HG03095 (cell line): Measurements from ENCODE around the gene REG1A.

Experiments used
- ATAC-seq: cut with Tn5 transposase; IDR thresholded peaks from one replicate; pipeline ENCODE4 v1.9.1; 2021; ENCODE audit warnings: moderate library complexity; ENCODE audit not compliant: unreplicated experiment

REG1A gene, protein sequence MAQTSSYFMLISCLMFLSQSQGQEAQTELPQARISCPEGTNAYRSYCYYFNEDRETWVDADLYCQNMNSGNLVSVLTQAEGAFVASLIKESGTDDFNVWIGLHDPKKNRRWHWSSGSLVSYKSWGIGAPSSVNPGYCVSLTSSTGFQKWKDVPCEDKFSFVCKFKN

DNA sequence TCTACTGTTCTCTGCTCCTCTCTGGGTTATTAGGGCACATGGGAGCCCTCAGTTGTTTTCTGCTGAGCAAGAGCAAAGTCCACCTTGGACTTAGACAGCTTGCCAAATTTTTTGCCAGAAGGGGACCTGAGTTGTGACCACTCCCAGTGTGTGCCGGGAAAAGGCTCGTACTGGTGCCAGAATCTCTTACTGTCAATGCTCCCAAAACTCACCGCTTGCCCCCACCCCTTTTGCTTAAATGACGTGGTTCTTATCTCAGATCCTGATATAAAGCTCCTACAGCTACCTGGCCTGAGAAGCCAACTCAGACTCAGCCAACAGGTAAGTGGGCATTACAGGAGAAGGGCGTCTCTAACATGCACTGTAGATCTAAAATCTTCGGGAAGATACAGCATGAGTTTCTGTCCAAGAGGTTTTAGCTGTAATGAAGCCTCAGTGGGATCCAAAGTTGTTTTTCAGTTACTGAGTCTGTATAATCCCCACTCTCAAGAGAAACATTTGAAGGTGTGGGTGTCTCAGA is at the start of gene REG1A:
REG1A (plus strand) TSS at position 295 of the 520 bp plus-strand sequence. CDS start 374 bp downstream, outside the sequence.
- ATAC-seq: no peak

DNA sequence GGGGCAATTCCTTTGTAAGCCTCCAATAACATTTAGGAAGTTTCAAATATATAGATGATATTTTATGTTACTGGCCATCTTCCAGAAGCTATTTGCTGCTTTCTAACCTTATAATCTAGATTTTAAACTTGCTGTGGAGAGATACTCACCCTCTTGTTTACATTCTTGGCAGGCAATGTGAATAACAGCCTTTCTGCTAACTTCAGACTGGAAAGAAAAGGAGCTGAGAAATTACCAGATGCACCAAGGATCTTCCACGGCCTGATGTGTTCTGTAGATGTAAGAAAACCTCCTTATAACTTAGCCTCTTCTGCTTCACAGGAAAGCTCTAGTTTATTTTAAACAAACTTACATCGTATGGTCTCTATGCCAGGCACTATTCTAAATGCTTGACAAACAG is 49.2 kb upstream of the REG1A start:
- ATAC-seq: no peak

DNA sequence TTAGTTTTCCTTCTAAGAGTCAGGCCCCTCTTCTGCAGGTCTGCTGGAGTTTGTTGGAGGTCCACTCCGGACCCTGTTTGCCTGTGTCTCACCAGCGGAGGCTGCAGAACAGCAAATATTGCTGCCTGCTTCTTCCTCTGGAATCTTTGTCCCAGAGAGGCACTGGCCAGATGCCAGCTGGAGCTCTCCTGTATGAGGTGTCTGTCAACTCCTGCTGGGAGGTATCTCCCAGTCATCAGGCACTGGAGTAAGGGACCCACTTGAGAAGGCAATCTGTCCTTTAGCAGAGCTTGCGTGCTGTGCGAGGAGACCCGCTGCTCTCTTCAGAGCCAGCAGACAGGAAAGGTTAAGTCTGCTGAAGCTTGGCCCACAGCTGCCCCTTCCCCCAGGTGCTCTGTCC is 37.3 kb upstream of the REG1A start:
- no peak for ATAC-seq

DNA sequence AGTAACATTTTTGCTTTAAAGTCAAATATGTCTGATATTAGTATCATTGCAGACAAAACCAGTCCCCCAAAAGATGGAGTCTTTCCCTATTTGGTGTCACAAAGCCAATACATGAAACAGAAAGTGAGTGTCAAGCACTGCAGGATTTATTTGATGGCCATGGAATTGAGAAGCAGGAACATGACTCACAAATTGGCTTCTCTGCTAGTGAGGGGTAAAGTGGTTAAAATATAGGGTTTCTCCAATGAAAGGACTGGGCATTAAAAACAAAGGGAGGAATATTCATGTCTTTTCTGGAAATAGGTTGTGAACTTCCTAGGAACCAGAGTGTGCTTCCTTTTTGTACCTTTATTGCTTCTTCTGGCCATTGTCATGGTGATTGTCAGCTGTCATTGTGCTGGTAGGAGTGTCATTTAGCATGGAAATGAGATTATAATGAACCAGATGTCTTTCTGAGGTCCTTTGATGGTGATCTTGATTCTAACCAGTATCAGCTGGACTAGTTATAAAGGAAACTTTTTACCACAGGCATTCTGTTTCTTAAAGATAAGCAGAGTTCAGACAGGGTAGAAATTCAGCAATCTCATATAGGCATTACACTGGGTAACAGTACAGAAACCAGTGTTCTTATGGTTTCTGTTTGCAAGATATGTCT is 36.6 kb upstream of the REG1A start:
- ATAC-seq: no peak

DNA sequence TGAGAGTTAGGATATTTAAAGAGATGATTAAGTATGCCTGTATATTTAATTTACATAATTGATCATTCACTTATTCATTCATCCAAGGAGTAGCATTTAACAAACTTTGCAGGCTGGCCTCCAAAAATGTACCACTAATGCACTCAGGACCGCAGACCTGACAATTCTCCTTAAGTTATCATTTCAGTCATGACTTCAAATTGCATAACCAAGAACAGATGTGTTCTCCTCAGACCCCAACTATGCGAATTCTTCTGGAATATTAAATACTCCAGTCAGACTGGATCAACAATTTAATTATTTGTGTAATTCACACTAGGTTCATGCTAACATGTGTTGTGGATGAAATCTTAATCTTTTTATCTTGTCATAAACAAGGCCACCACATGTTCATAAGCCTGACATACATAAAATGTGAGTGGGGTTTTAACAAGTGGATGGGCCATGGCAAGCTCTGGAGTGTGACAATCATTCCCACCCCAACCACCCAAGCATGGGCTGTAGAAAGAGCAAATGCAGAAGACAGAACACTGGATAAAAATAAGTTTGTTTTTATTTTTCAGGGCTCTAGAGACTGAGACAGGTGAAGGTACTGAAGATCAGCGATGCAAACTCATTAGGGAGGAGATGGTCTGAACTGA is 35.7 kb upstream of the REG1A start:
- no peak for ATAC-seq

DNA sequence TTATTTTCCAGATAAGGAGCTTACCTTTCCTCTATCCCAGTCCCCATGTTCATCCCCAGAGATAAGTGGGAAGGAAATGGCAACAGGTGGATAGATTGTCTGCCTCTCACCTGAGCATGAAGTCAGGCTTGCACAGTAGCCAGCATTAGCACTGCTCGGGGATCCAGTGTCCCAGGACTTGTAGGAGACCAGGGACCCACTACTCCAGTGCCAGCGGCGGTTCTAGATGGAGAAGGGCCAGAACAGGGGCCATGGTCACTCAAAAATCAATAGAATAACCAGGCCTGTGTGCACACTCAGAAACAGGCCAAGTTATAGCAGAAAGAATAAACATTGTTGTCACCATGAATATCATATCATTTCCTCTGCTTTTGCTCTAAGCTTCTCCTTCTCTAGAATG is 34.9 kb upstream of the REG1A start:
- ATAC-seq: no peak

DNA sequence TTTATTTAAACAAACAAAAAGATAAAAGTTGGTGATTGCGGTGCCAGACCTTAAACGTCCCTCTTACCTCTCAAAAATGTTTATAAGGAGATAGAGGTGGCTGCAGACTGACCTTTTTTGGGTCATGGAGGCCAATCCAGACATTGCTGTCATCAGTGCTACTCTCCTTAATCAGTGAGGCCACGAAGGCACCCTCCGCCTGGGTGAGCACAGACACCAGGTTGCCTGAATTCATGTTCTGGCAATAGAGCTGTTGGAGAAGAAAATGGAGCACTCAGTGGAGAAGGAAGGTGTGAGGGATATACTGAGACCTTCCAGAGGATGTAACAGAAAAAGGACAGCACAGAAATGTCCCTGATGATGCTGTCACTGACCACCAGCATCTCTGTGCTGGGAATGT is 34.0 kb upstream of the REG1A start:
- no peak for ATAC-seq

DNA sequence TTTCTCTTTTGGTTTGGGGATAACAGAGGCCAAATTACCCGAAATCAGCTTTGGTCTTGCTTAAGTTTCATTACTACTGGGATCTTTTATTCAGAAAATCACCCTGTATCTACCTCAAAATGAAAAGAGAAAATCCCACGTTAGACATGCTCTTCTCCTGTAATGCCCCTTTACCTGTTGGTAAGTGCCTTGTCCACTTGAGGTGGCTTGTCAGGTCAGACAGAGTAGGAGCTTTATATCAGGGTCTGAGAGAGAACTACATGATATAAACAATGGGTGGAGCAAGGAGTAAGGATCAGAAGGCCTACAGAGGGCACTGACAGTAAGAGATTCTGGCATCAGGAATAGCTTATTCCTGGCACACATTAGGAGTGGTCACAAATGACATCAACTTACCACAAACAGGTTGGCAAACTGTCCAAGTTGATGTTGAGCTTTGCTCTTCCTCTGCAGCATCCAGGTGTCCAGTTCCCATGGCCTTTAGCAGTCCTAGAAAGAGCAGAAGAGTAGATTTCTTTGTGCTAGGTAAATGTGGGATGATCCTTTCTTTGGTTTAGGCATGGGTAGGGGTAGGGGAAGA is 32.4 kb upstream of the REG1A start, which contains the start of gene REG1B:
REG1B (minus strand) TSS at position 209 of the 580 bp plus-strand sequence. CDS start 381 bp downstream, outside the sequence.
- ATAC-seq: no peak

DNA sequence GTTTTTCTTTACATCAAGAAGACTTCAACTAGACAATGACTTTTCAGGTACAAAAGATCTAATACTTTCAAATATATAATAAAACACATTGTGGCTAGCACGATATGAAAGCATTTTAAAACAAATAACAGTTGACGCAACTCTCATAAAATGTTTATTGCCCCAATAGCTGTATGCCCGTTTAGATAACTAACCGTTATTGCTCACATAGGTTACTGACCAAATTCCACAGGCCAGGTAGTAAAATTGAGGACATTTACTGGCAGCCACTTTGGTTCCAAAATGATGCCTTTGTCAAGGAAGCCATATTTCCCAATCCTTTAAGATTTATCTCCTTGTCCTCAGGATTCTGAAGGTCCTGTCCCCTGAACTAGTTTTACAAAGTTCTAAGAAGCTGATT is 29.6 kb upstream of the REG1A start:
- no peak for ATAC-seq

DNA sequence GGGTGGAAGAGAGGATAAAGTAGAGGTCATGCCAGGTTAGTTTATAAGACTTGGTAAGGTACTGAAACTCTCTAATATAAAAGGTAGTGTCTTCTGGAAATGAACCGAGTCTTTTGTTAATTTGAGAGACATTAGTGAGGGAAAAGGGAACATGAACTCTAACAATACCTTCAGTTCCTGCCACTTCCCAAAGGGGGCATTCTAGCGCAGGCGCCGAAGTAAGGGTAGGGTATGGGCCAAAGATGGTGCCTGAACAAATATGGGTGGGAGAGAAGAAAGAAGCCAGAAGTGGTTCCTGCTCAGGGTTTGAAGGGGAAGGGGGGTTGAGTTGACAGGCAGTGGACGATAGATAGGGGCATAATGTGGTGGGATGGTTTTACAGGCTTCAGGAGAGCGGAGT is 22.4 kb upstream of the REG1A start:
- ATAC-seq: no peak

DNA sequence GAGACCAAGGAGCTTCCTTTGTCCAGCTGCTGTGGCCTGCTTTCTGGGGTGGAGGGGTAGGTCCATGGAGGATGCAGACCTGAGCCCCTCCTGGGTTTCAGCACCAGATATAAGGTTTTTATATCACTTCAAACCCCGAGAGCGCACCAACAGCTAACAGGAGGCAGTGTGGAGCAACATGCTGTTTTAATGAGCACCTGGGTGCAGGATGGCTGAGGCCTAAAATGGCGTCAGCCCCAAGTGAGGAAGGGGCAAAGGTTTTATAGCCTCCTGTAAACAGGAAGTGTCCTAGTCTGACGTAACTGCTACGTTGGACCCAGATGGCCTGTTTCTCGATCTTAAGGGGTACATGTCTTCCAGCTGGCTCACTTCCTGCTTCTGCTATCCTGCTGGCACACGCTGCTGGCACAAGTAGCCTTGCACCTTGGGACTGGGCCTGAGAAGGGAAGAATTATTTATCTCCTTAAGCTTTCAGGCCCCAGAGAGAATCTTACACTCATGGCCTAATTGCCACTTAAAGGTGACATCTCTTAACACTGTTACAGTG is 21.1 kb upstream of the REG1A start:
- no peak for ATAC-seq

DNA sequence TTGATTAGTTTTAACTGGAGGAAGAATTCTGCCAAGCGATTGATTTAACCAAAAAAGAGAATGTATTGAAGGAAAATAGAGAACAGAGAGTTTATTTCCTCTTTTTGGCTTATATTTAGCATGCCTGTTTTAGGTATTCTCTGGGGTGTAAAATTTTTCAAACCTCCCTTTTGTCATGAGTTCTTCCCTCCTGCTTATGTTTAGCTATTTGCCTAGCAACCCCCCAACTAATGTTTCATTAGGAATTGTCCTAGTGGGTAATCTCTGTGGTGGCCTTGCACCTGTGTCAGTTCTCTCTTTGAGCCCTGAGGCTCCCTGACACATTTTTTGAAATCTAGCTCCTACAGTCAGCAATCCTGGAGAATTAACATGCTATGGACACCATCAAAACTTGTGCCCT is 20.0 kb upstream of the REG1A start:
- no peak for ATAC-seq

DNA sequence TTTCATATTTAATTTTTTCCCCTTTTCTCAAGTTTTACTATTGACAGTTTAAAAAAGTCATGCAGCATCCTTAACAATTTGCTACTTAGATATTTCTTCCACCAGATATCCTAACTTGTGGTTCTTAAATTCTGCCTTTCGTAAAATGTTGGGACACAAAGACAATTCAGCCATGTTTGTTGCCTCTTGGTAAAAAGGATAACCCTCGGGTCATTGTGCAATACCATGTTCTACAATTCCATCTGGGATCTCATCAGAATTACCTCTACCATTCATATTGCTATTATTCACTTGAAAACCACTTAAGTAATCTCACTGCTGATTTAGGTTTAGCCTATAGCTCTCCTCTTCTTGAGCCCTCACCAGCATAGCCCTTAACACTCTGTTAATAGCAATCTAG is 19.3 kb upstream of the REG1A start:
- ATAC-seq: no peak

DNA sequence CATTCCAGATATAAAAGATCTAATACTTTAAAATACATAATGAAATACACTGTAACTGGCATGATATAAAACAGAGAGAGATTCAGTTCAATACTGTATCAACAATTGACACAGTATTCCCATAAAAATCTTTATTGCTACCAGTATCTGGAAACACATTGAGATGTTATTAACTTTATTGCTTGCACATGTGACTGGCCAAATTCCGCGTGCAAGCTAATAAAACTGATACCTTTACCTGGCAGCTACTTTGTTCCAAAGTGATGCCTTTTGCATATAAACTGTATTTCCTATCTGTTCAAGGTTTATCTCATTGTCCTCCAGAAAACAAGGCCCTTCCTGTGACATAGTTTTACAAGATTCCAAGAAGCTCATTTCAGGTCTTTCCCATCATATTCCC is 17.1 kb upstream of the REG1A start:
- ATAC-seq: no peak

DNA sequence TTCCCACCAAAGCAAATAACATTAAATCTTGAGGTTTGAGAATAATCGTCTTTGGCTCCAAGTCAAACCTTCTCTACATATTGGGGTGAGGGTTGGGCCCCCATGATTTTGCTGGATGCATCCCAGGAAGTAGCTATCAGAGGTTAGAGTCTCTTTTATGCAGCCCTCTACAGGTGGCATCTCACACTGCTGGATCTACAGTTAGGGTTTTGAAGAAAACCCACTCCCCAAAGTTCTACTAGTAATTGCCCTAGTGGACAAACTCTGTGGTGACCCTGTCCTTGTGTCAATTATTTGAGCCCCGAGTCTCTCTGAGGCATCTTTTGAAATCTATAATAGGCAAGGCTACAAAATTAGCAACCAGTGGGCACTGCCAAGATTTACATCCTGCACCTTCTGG is 15.0 kb upstream of the REG1A start:
- no peak for ATAC-seq

DNA sequence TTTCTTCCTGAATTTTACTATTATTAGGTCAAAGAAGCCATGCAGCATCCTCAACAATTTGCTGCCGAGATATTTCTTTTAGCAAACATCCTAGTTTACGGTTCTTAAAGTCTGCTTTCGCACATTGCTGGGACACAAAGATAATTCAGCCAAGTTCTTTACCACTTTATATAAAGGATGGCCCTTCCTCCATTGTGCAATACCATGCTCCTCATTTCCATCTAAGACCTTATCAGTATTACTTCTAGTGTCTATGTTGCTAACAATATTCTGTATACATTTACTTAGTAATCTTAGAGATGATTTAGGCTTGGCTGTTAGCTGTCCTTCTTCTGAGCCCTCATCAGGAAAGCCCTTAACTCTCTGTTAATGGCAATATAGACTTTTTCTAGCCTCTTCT is 8.0 kb upstream of the REG1A start:
- no peak for ATAC-seq

DNA sequence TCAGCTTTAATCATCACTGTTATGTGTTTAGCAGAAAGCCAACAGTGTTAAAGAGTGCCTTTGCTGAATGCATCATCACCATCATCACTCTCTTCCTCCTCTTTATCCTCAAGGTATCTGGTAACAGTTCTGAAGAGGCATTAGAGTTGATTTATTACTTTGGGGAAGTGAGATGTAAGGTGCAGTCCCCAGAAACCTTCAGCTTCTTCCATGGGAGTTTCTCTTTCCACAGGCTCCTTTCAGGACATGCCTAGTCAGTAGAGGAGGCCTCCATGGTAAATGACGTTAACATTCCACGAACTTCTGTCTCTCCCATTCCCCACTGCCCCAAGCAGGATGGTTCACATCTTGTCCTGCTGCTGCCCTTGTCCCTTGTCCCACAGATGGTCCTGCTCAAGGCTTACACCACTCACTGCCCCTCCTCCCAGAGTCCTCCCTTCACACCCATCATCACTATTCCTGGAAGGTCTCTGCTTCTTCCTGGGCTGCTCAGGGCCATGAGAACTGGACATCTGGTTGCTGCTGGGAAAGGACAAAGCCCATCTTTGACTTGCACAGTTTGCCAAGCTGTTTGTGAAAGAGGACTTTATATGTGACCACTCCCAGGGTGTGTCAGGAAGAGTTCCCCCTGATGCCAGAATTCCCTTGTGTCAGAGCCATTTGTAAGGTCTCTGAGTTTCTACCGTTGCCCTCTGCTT is 5.3 kb upstream of the REG1A start:
- ATAC-seq: no peak

DNA sequence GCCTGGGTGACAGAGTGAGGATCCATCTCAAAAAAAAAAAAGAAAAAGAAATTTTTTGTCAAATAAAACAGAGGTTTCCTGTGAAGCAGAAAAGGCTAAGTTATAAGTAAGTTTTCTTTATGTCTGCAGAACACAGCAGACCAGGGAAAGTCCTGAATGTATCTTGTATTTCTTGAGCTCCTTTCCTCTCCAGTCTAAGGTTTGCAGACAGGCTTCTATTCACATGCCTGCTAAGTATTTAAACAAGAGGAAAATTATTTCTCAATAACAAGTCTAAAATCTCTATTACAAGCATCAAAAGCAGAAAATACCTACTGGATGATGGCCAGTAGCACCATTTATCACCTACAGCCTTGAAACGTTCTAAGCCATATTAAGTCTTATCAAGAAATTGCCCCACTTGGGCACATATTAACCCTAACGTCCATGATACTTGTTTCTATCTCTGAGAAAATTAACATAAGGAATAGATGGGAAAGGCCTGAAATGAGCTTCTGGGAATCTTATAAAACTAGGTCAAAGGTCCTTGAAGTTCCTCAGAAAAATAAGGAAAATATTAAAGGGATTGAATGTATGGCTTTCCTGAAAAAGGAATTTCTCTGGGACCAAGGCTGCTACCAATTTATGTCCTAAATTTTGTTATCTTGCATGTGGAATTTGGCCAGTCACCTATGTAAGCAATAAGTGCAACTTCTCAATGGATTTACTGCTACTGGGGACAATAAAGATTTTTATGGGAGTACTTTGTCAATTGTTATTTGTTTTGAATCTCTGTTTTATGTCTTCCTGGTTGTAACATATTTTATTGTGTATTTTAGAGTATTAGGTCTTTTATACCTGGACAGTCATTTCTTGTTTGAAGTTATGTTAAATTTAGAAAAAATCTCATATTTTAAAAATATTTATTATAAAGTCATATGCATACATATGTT is 3.0 kb upstream of the REG1A start:
- no peak for ATAC-seq

DNA sequence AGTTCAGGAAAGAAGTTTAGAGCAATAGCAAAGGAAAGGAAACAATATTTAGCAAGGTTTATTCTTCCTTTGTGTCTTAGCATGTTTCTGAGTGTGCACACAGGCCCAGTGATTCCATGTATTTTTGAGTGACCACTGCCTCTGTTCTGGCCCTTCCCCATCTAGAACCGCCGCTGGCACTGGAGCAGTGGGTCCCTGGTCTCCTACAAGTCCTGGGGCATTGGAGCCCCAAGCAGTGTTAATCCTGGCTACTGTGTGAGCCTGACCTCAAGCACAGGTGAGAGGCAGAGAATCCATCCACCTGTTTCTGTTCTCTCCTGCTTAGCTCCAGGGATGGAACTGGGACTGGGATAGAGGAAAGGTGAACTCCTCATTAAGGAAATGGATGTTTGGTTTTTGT is 2.4 kb downstream of the REG1A start:
- no peak for ATAC-seq
